ENCODE measurements around the gene ERICH6B. TPM values are rescaled to one million over a fixed set of nuclear protein-coding genes. Genes with fewer than 3 reads are reported as not detected.

ERICH6B gene
- total and polyA plus RNA-seq, 2 experiments from 2014 or later, result not detected

GRCh38 chr13:45601680-45602079 is 13.9 kb downstream of the ERICH6B start:
- H3K27ac ChIP-seq (ENCODE audit: low read depth), result no peak overlapping the region
- H3K4me3 ChIP-seq, result no peak overlapping the region
- DNase-seq (ENCODE audit: low spot score), result no peak
- no peaks in the 10 kb centered on the region for H3K4me1 ChIP-seq (ENCODE audit: insufficient read depth)
- peaks cover 7% of the 10 kb centered on the region for H3K27me3 Mint-ChIP-seq (ENCODE audit: insufficient read depth, low read depth, poor library complexity)
- 0 out of 2 replicates have a peak, but pooled peaks cover 6% of the 10 kb centered on the region for H3K9me2 ChIP-seq (ENCODE audit: insufficient read depth)
- H3F3A ChIP-seq (replicated peaks; ENCODE audit: low read depth), result no peaks in the 10 kb centered on the region
- TF ChIP-seq REST (IDR thresholded peaks at IDR 0.05; ENCODE audit: unreplicated experiment) (no peak), EZH2phosphoT487 (IDR thresholded peaks at IDR 0.05; ENCODE audit: unreplicated experiment) (no peak), STAT1 (IDR thresholded peaks at IDR 0.05; ENCODE audit: unreplicated experiment) (no peak), CTCF (conservative IDR thresholded peaks at IDR 0.05; ENCODE audit: low read depth in 2 of 2) (no peak), POLR2AphosphoS5 (IDR thresholded peaks at IDR 0.05; ENCODE audit: low read depth) (no peak)
- TF ChIP-seq, protein P1, sequence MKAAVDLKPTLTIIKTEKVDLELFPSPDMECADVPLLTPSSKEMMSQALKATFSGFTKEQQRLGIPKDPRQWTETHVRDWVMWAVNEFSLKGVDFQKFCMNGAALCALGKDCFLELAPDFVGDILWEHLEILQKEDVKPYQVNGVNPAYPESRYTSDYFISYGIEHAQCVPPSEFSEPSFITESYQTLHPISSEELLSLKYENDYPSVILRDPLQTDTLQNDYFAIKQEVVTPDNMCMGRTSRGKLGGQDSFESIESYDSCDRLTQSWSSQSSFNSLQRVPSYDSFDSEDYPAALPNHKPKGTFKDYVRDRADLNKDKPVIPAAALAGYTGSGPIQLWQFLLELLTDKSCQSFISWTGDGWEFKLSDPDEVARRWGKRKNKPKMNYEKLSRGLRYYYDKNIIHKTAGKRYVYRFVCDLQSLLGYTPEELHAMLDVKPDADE (IDR thresholded peaks at IDR 0.05), result no peak
- no peak for ATAC-seq
- peaks cover 4% of the 10 kb centered on the region for H3K9me3 Mint-ChIP-seq
- H3K27me3 ChIP-seq (ENCODE audit: insufficient read depth), result no peaks in the 10 kb centered on the region
- no peak overlapping the region for H3K4me2 ChIP-seq
- no peaks in the 10 kb centered on the region for H4K20me1 ChIP-seq (replicated peaks; ENCODE audit: insufficient read depth)
- no peak overlapping the region for H2AFZ ChIP-seq
- no peaks in the 10 kb centered on the region for H3K4me1 Mint-ChIP-seq
- no peak overlapping the region for H3K4me3 Mint-ChIP-seq
- no peaks in the 10 kb centered on the region for H3K79me2 ChIP-seq (replicated peaks; ENCODE audit: insufficient read depth)
- no peak overlapping the region for H3K27ac Mint-ChIP-seq
- no peaks in the 10 kb centered on the region for H3K36me3 Mint-ChIP-seq (ENCODE audit: low read depth)
- H3K36me3 ChIP-seq (ENCODE audit: insufficient read depth), result no peaks in the 10 kb centered on the region

DNA sequence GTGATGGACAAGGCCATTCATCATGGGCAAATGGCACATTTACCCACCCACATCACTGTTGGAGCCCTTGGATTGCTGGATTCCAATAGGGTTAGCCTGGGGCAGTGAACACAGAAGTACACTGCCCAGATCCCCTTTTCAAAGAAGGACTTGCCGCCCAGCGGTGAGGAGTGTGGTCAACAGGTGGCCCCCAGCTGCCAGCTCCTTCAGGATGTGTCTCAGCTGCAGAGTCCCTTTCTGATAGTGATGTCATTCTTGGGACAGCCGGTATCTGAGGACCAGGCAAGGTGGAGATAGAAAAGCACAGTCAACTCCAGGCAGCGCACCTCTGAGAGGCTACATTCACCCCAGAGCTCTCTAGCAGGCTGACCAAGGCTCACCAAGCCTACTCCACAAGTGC is 16.9 kb downstream of the ERICH6B start:
- H3K79me2 ChIP-seq (replicated peaks; ENCODE audit: insufficient read depth), result no peaks in the 10 kb centered on the region
- no peaks in the 10 kb centered on the region for H3F3A ChIP-seq (replicated peaks; ENCODE audit: low read depth)
- H2AFZ ChIP-seq, result no peak overlapping the region
- no peaks in the 10 kb centered on the region for H4K20me1 ChIP-seq (replicated peaks; ENCODE audit: insufficient read depth)
- Mint-ChIP-seq H3K9me3 (peaks cover 2% of the 10 kb centered on the region), H3K4me1 (no peaks in the 10 kb centered on the region), H3K36me3 (ENCODE audit: low read depth) (no peaks in the 10 kb centered on the region), H3K27me3 (ENCODE audit: insufficient read depth, low read depth, poor library complexity) (peaks cover 4% of the 10 kb centered on the region), H3K27ac (no peak overlapping the region), H3K4me3 (no peak overlapping the region)
- H3K4me2 ChIP-seq, result no peak overlapping the region
- no peaks in the 10 kb centered on the region for H3K36me3 ChIP-seq (ENCODE audit: insufficient read depth)
- TF ChIP-seq EZH2phosphoT487 (IDR thresholded peaks at IDR 0.05; ENCODE audit: unreplicated experiment), result no peak
- TF ChIP-seq STAT1 (IDR thresholded peaks at IDR 0.05; ENCODE audit: unreplicated experiment), result no peak
- TF ChIP-seq NANOG (IDR thresholded peaks at IDR 0.05; ENCODE audit: borderline replicate concordance), result no peak
- no peak for TF ChIP-seq POLR2AphosphoS5 (IDR thresholded peaks at IDR 0.05; ENCODE audit: low read depth)
- TF ChIP-seq, protein P1 (IDR thresholded peaks at IDR 0.05), result no peak
- TF ChIP-seq ZNF114 (CRISPR knock-in tag; IDR thresholded peaks at IDR 0.05), result no peak
- no peak for TF ChIP-seq CTCF (conservative IDR thresholded peaks at IDR 0.05; ENCODE audit: low read depth in 2 of 2)
- no peak for TF ChIP-seq ZNF331 (CRISPR knock-in tag; IDR thresholded peaks at IDR 0.05; ENCODE audit: low read depth)
- no peak for TF ChIP-seq CREB1 (CRISPR knock-in tag; IDR thresholded peaks at IDR 0.05; ENCODE audit: low read depth)
- no peaks in the 10 kb centered on the region for H3K27me3 ChIP-seq (ENCODE audit: insufficient read depth)
- no peak for DNase-seq (ENCODE audit: low spot score)
- no peak for ATAC-seq
- no peak overlapping the region for H3K4me3 ChIP-seq
- H3K4me1 ChIP-seq (ENCODE audit: insufficient read depth), result no peaks in the 10 kb centered on the region
- 0 out of 2 replicates have a peak, but pooled peaks cover 2% of the 10 kb centered on the region for H3K9me2 ChIP-seq (ENCODE audit: insufficient read depth)
- no peak overlapping the region for H3K27ac ChIP-seq (ENCODE audit: low read depth)
